GM19240 (cell line): Measurements from ENCODE around the gene KAT7.

Experiments
- DNase-seq: peaks from one replicate; pipeline ENCODE4 v3.0.0; 2011; ENCODE audit warnings: low spot score; ENCODE audit not compliant: insufficient read length

Gene KAT7

DNA sequence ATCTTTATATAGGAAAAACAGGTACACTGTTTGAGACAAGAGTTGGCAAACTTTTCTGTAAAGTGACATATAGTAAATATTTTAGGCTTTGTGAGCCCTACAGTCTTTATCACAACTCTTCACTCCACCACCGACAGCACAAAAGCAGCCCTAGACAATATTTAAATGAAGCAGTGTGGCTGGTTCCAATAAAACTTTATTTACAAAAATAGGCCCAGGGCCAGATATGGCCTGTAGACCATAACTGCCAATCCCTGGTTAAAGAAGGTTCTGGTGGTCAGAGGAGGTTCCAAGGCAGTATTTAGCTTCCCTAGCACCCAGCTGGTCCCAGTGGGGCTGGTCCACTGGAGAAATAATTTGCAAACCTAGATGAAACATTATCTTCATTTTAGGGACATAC, 28.2 kb upstream of the KAT7 start:
- DNase-seq, result no peak

- DNase-seq, result no peak
These were observed 27.4 kb upstream of the KAT7 start for GRCh38 chr17:49760932-49761558.

- DNase-seq, result no peak
These were observed 26.1 kb upstream of the KAT7 start for GRCh38 chr17:49762151-49762941.

DNA sequence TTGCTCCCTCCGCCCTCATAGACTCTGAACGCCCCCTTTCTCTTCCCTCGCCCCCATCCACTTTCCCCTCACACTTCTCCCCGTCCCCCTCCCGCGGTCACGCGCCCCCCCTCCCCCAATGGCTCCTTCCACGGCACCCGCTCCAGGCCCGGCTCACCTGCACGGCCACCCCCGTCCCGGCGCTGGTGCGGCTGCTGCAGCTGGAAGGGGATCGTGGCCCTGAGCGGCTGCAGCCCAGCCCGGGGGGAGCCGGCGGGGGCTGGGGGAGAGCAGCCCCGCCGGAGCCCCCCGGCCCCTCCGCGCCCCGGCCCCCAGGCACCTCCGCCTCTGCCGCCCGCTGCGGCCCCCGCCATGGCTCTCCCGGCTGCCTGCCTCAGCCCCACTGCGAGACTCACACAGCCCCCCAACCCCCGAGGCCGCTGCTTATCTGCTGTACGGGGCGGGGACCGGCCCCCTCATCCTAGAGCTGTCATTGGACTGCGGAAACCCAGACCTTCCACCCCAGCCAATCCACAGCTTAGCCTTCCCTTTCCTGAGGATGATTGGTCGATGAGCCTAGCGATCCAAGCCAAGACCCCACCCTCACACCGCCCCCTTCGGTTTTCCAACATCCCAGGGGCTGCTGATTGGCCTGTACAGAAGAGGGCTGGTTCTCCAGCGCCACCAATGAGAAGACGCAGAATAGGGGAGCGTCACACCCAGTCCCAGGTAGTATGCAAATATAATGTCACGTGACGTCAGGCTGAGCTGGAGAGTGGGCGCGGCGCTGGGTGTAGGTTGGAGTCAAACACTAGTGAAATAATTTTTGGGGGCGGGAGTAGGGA, 24.5 kb upstream of the KAT7 start, which contains the start of gene FAM117A:
TSS of gene FAM117A (minus strand) at position 397 of the 824 bp plus-strand sequence. CDS start at position 353, 44 bp downstream.
- DNase-seq, result peak; percentile 98

DNA sequence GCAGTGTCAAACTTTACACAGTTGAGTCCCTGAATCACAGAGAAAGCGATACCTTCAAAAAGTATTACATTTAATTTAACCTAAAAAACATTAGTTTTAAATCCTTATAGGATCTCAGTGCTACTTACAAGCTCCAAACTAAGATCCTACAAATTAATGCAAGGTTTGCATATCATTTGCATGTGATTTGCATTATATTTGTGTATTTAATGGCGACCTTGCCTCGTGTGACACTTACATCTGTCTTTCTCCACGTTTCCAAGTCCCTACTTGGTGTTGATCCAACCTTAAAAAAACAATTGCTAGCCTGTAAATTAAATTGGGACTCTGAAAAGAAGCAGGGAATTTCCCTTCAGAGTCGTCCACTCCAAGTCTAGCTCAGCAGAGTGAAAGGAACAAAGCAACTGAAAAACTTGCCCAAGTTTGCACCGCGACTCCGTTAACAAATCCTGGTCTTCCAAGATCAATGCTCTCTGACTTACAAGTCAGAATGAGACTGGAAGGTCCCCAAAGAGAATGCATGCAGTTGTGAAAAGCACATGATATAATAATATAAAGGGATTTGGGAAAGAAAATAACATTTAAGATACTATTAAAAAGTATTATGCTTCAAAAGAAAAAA, 23.8 kb upstream of the KAT7 start:
- DNase-seq, result no peak

GRCh38 chr17:49766918-49767530, 21.5 kb upstream of the KAT7 start:
- DNase-seq, result no peak

DNA sequence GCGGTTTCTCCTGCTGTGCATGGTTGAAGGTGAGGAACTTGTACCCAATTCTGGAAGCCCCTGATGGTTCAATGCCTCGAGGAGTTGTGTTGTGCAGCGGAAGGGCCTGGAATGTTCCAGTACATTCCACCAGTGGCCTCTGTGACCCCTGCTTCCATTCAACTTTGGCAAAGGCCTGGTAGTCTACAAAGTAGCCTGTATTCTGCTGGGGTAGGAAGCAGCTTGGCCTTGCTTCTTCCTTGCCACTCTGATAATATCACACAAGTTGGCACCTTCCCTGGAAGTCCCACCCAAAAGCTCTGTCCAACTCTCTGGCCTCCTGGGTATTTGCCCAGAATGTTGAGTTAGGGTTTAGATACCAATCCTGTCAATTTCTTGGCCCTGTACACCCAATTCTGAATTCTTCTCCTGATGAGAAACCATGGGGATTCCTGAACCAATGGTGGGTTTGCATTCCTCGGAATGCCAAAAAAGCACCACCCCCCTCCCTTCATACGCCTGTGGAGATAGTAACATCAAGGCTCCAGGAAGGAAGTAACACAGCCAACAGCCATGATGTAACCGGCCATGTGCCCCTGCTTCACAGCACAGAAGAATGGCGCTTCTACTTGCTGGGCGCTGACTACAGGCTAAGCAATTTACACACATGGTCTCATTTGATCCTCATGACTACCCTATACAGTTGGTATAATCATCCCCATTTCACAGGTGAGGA, 12.8 kb upstream of the KAT7 start:
- no peak for DNase-seq

DNA sequence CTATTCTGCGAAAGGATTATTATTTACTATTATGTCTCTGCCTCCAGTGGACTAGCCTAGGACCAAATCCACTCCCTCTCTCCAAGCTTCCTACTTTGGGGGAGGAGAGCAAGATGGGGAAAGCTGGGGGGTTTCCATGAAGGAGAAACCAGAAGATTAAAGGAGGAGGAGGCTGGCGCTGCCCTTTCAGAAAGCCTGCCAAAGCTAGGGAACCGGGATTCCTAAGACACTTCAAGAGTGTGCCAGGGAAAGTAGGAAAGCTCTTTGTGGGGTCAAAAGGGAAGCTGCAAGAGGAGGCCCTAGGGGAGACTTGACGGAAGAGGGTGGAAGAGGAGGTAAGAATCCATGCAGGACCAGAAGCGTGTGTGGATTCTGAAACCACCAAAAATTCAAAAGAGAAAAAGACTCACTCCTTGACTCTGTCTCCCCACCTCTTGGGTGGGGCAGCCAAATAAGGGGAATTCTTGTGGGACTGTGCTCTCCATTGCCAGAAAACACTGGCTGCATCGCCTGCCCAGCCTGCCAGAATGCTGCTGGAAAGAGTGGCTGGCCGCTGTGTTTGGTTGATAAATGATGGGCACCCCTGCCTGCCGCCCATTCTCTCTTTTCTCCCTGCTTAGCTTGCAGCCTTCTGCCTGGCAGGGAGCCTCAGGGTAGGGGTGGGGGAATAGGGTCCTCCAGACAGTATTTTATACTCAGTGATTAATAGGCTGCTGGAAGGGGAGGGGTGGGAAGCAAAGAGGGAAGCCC, 11.8 kb upstream of the KAT7 start:
- no peak for DNase-seq

DNA sequence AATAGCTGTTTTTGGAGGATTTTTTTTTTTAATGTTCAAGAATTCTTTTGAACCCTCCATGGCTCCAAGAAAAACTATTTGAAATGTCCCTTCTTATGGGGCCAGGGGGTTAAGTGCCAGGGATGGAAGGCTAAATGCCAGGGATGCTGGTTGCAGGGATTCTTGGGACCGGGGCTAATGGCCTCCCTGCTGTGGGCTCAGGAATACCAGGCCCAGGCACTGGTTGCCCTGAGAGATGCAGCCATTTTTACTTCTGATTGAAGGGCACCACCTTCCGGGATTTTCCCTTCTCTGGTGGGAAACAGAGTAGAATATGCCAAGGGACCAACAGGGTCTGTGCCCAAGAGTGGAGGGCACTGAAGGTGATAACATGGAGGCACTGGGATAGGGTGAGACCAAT, 10.9 kb upstream of the KAT7 start:
- no peak for DNase-seq

GRCh38 chr17:49779156-49779738, 9.2 kb upstream of the KAT7 start:
- DNase-seq, result no peak

- DNase-seq, result no peak
These were observed 8.7 kb upstream of the KAT7 start for GRCh38 chr17:49779739-49780231.

DNA sequence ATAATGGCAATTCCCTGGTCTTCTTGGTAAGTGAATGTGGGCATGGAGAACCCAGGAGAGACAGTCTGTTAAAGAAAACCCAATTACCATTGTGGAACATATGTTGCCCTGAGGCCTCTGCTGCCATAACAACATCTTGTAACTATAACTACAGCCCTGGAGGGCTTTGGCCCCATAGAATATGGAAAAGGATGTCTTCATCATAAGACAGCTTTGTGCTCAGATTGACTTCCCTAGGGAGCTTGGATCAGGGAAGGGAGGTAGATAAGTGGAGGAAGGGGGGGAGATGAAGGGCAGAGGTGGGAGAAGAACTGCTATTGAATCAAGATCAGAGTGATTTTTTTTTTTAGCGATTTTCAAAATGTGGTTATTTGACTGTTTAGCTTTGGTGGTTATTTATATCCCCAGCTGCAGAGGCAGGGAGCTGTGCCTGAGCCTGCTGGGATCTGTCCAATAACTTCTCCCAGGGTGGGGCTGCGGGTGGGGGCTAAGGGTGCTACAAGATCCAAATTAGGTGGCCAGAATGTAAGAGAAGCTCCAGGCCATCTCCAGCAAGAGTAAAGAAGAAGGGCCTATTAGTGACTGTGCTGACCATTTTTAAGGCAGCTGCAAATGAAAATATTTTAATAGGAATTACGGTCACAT, 5.3 kb upstream of the KAT7 start:
- DNase-seq, result no peak

DNA sequence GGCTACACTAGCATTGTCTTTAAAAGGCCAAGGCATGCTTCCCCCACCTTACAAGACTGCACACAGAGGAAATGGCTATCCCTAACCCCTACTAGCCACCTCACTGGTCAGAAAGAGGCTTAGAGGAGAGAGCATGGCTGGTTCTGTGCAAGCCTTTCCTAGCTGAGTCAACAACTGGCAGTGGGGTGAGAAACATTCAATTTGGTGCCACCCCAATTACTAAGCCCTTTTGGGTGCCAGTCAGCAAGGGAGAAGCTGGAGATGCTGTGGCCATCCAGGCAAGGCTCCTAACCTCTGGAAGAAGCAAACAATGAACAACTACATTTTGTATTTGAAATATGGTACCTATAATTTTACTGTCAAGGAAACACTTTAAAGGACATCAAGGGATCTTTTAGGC, 4.7 kb upstream of the KAT7 start:
- no peak for DNase-seq

- no peak for DNase-seq
These were observed 3.8 kb upstream of the KAT7 start for GRCh38 chr17:49784636-49785035.

GRCh38 chr17:49787884-49788477, 500 bp upstream of the KAT7 start:
- no peak for DNase-seq

DNA sequence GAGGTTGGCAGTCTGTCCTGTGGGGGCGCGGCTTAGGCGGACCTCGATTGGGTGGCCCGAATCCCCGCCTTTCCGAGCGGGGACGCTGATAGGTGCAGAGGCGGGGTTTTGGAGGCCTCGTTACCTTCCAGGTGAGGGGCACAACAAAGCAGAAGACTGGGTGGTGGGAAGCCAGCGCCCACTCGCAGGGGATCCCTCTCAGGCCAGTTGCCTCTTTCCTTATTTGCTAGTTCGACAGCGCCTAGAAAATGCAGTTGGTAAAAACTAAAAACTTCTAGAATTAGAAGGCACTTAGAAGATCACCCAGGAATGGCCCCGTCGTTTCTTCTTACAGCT, 730 bp downstream of the KAT7 start:
- DNase-seq, result peak; percentile 92

- no peak for DNase-seq
These were observed 4.8 kb downstream of the KAT7 start for GRCh38 chr17:49793309-49793708.

GRCh38 chr17:49795372-49795771, 6.9 kb downstream of the KAT7 start:
- no peak for DNase-seq

GRCh38 chr17:49798182-49798581, 9.7 kb downstream of the KAT7 start:
- DNase-seq, result no peak
